Measurements from ENCODE around the gene BBX. TPM values are rescaled to one million over a fixed set of nuclear protein-coding genes. Genes with fewer than 3 reads are reported as not detected.

The BBX gene
- total RNA-seq, 5 donors from 2014 or later (not counting 1 experiment from before 2014, with no cell fraction given): 67.7 to 89.8 (median 82.0) TPM

- CTCF ChIA-PET: no interaction called here
- peaks cover 50 to 65% (median 57%) of the 10 kb centered on the region in 3 donors for H3K4me1 Mint-ChIP-seq
These were observed 81.5 kb downstream of the BBX start for GRCh38 chr3:107604057-107604822.

DNA sequence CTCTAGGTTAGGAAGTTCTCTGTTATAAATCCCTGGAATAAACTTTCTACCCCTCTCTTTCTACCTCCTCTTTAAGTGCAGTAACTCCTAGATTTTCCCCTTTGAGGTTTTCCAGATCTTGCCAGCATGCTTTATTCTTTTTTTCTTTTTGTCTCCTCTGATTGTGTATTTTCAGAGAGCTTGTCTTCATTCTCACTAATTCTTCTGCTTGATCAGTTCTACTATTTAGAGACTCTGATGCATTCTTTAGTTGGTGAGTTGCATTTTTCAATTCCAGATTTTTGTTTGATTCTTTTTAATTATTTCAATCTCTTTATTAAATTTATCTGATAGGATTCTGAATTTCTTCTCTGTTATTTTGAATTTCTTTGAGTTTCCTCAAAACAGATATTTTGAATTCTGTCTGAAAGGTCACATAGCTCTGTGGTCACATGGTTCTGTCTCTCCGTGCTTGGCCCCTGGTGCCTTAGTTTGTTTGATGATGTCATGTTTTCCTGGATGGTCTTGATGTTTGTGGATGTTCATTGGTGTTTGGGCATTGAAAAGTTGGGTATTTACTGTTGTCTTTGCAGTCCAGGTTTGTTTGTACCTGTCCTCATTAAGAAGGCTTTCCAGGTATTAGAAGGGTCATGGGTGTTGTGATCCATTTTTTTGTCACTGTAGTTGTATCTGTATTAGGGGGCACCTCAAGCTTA is 89.2 kb downstream of the BBX start:
- H3K4me1 Mint-ChIP-seq: peaks cover 35 to 58% (median 38%) of the 10 kb centered on the region in 3 donors
- no peak overlapping the region for H3K4me3 Mint-ChIP-seq
- H3K4me1 ChIP-seq (ENCODE audit: control insufficient read depth in 1 of 2, extremely low read depth in 1 of 2, insufficient read depth in 2 of 2, low read length in 2 of 2): no peaks in the 10 kb centered on the region
- ATAC-seq (replicated peaks in 1 of 4): no peak
- H3K9me3 Mint-ChIP-seq: peaks cover 17 to 51% (median 25%) of the 10 kb centered on the region in 3 donors
- H3K36me3 Mint-ChIP-seq: peaks cover 51% of the 10 kb centered on the region
- WGBS (ENCODE audit: insufficient coverage): 70% methylated on average over 1 of the region's 1 CpG
- H3K27ac Mint-ChIP-seq: no peak overlapping the region
- H3K9me3 ChIP-seq: peaks cover 5% of the 10 kb centered on the region
- H3K27me3 Mint-ChIP-seq: no peaks in the 10 kb centered on the region
- ChIA-PET POLR2A (no interaction called here), CTCF (no interaction called here)
- no peak overlapping the region for H3K4me3 ChIP-seq (ENCODE audit: control insufficient read depth in 1 of 2, extremely low read depth in 1 of 2, low read length in 1 of 2)
- no peaks in the 10 kb centered on the region for H3K27me3 ChIP-seq (replicated peaks in 1 of 2; ENCODE audit: control insufficient read depth in 2 of 2, extremely low read depth in 1 of 2, insufficient read depth in 2 of 2, low read length in 1 of 2)
- DNase-seq: no peak
- H3K36me3 ChIP-seq (ENCODE audit: control insufficient read depth in 2 of 2, extremely low read depth in 1 of 2, insufficient read depth in 1 of 2, low read length in 1 of 2): peaks cover 0 to 6% of the 10 kb centered on the region in 2 donors
- H3K27ac ChIP-seq (ENCODE audit: low read length): no peak overlapping the region

More at GRCh38 chr3:107604057-107604822, 81.5 kb downstream of the BBX start:
- no peaks in the 10 kb centered on the region for H3K27me3 ChIP-seq (replicated peaks in 1 of 2; ENCODE audit: control insufficient read depth in 2 of 2, extremely low read depth in 1 of 2, insufficient read depth in 2 of 2, low read length in 1 of 2)
- no peak for ATAC-seq (replicated peaks in 1 of 4)
- peaks cover 6 to 11% of the 10 kb centered on the region in 2 experiments for H3K4me1 ChIP-seq (ENCODE audit: control insufficient read depth in 1 of 2, extremely low read depth in 1 of 2, insufficient read depth in 2 of 2, low read length in 2 of 2)
- H3K9me3 Mint-ChIP-seq: peaks cover 0 to 20% (median 13%) of the 10 kb centered on the region in 3 donors
- H3K4me3 Mint-ChIP-seq: no peak overlapping the region
- H3K27me3 Mint-ChIP-seq: no peaks in the 10 kb centered on the region
- H3K9me3 ChIP-seq: peaks cover 2% of the 10 kb centered on the region
- H3K27ac ChIP-seq (ENCODE audit: low read length): no peak overlapping the region
- H3K27ac Mint-ChIP-seq: no peak overlapping the region
- DNase-seq: no peak
- POLR2A ChIA-PET: no interaction called here
- no peaks in the 10 kb centered on the region for H3K36me3 ChIP-seq (ENCODE audit: control insufficient read depth in 2 of 2, extremely low read depth in 1 of 2, insufficient read depth in 1 of 2, low read length in 1 of 2)
- WGBS (ENCODE audit: insufficient coverage): 100% methylated on average over 4 of the region's 7 CpGs
- H3K36me3 Mint-ChIP-seq: peaks cover 40% of the 10 kb centered on the region
- no peak overlapping the region for H3K4me3 ChIP-seq (ENCODE audit: control insufficient read depth in 1 of 2, extremely low read depth in 1 of 2, low read length in 1 of 2)

- ChIA-PET POLR2A (no interaction called here), CTCF (interaction anchor here in 1 of 2 donors (1.0 kb wide), 1 partner anchor 14 kb away, joined by 9 read pairs; no protein-coding TSS in a partner anchor)
- H3K27ac ChIP-seq (ENCODE audit: low read length): no peak overlapping the region
- no peaks in the 10 kb centered on the region for H3K27me3 Mint-ChIP-seq
- H3K9me3 Mint-ChIP-seq: peaks cover 17 to 47% (median 25%) of the 10 kb centered on the region in 3 donors
- H3K27ac Mint-ChIP-seq: no peak overlapping the region
- H3K9me3 ChIP-seq: peaks cover 5% of the 10 kb centered on the region
- peaks cover 0 to 6% of the 10 kb centered on the region in 2 donors for H3K36me3 ChIP-seq (ENCODE audit: control insufficient read depth in 2 of 2, extremely low read depth in 1 of 2, insufficient read depth in 1 of 2, low read length in 1 of 2)
- H3K4me3 ChIP-seq (ENCODE audit: control insufficient read depth in 1 of 2, extremely low read depth in 1 of 2, low read length in 1 of 2): no peak overlapping the region
- H3K4me1 Mint-ChIP-seq: peaks cover 40 to 62% (median 43%) of the 10 kb centered on the region in 3 donors
- H3K36me3 Mint-ChIP-seq: peaks cover 44% of the 10 kb centered on the region
- ATAC-seq (replicated peaks in 1 of 4) (no peak), DNase-seq (no peak)
- whole genome bisulfite sequencing (ENCODE audit: insufficient coverage): 95% methylated on average over 2 of the region's 2 CpGs
- H3K27me3 ChIP-seq (replicated peaks in 1 of 2; ENCODE audit: control insufficient read depth in 2 of 2, extremely low read depth in 1 of 2, insufficient read depth in 2 of 2, low read length in 1 of 2): no peaks in the 10 kb centered on the region
- no peaks in the 10 kb centered on the region for H3K4me1 ChIP-seq (ENCODE audit: control insufficient read depth in 1 of 2, extremely low read depth in 1 of 2, insufficient read depth in 2 of 2, low read length in 2 of 2)
- H3K4me3 Mint-ChIP-seq: no peak overlapping the region
These were observed 89.9 kb downstream of the BBX start for GRCh38 chr3:107612664-107613084.

DNA sequence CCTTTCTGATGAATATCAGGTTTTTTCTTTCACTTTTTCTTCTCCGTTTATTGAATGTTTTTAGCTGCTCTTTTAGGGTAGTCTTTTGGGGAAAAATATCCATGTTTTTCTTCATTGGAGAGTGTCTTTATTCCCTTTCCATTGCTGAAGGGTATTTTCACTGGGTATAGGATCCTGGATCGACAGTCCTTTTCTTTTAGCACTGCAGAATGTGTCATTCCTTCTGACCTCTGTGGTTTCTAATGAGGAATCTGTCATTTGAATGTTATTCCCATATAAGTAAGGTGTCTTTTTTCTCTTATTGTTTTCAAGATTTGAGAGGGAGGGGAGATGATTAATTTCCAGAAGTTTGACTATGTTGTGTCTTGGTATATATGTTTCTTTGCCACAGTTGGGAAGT is 96.8 kb downstream of the BBX start:
- Mint-ChIP-seq H3K9me3 (no peaks in the 10 kb centered on the region), H3K36me3 (peaks cover 5% of the 10 kb centered on the region), H3K4me1 (peaks cover 72 to 78% (median 72%) of the 10 kb centered on the region in 3 donors), H3K27me3 (no peaks in the 10 kb centered on the region), H3K27ac (no peak overlapping the region), H3K4me3 (no peak overlapping the region)
- Histone ChIP-seq H3K4me1 (ENCODE audit: control insufficient read depth in 1 of 2, extremely low read depth in 1 of 2, insufficient read depth in 2 of 2, low read length in 2 of 2) (peaks cover 4% of the 10 kb centered on the region in 2 experiments), H3K9me3 (no peaks in the 10 kb centered on the region), H3K27ac (ENCODE audit: low read length) (no peak overlapping the region), H3K4me3 (ENCODE audit: control insufficient read depth in 1 of 2, extremely low read depth in 1 of 2, low read length in 1 of 2) (no peak overlapping the region), H3K27me3 (replicated peaks in 1 of 2; ENCODE audit: control insufficient read depth in 2 of 2, extremely low read depth in 1 of 2, insufficient read depth in 2 of 2, low read length in 1 of 2) (no peaks in the 10 kb centered on the region), H3K36me3 (ENCODE audit: control insufficient read depth in 2 of 2, extremely low read depth in 1 of 2, insufficient read depth in 1 of 2, low read length in 1 of 2) (no peaks in the 10 kb centered on the region)
- ChIA-PET CTCF (no interaction called here), POLR2A (interaction anchor here in 1 of 2 donors (0.6 kb wide), 1 partner anchor 359 kb away, joined by 3 read pairs; no protein-coding TSS in a partner anchor)
- no peak for ATAC-seq (replicated peaks in 1 of 4)
- DNase-seq: no peak
- WGBS (ENCODE audit: insufficient coverage): no CpG with 5 or more reads among the region's 2 CpGs

DNA sequence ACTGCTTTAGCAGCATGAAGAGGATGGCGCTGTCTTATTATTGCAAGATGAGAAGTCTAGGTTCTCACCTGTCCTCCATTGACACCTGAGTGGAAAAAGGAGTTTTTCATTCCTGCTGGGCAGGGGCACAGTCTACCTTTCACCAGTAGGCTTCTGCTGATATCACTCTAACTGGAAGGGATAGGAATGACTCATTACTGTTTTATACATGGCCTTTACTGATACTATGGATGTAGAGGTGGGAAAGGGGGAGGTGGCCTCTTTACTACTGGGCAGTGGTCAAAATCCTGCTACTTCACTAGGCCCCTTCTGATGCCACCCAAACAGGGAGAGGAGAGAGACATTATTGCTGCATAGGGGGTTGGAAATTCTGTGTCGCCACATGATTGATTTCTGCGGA is 97.8 kb downstream of the BBX start:
- peaks cover 5% of the 10 kb centered on the region for H3K36me3 Mint-ChIP-seq
- H3K4me3 ChIP-seq (ENCODE audit: control insufficient read depth in 1 of 2, extremely low read depth in 1 of 2, low read length in 1 of 2): no peak overlapping the region
- H3K4me3 Mint-ChIP-seq: no peak overlapping the region
- no peak for ATAC-seq (replicated peaks in 1 of 4)
- no peak for DNase-seq
- H3K27me3 Mint-ChIP-seq: no peaks in the 10 kb centered on the region
- no peak overlapping the region for H3K27ac ChIP-seq (ENCODE audit: low read length)
- no peaks in the 10 kb centered on the region for H3K27me3 ChIP-seq (replicated peaks in 1 of 2; ENCODE audit: control insufficient read depth in 2 of 2, extremely low read depth in 1 of 2, insufficient read depth in 2 of 2, low read length in 1 of 2)
- H3K9me3 Mint-ChIP-seq: no peaks in the 10 kb centered on the region
- POLR2A ChIA-PET: no interaction called here
- no peaks in the 10 kb centered on the region for H3K9me3 ChIP-seq
- 100% methylated on average over 1 of the region's 3 CpGs for WGBS (ENCODE audit: insufficient coverage)
- H3K4me1 Mint-ChIP-seq: peaks cover 62 to 71% (median 65%) of the 10 kb centered on the region in 3 donors
- H3K27ac Mint-ChIP-seq: no peak overlapping the region
- H3K36me3 ChIP-seq (ENCODE audit: control insufficient read depth in 2 of 2, extremely low read depth in 1 of 2, insufficient read depth in 1 of 2, low read length in 1 of 2): no peaks in the 10 kb centered on the region
- H3K4me1 ChIP-seq (ENCODE audit: control insufficient read depth in 1 of 2, extremely low read depth in 1 of 2, insufficient read depth in 2 of 2, low read length in 2 of 2): peaks cover 4% of the 10 kb centered on the region in 2 experiments
- CTCF ChIA-PET: no interaction called here

- Mint-ChIP-seq H3K9me3 (no peaks in the 10 kb centered on the region), H3K27me3 (no peaks in the 10 kb centered on the region), H3K4me3 (no peak overlapping the region), H3K27ac (no peak overlapping the region), H3K36me3 (peaks cover 9% of the 10 kb centered on the region), H3K4me1 (peaks cover 58 to 66% (median 62%) of the 10 kb centered on the region in 3 donors)
- H3K36me3 ChIP-seq (ENCODE audit: control insufficient read depth in 2 of 2, extremely low read depth in 1 of 2, insufficient read depth in 1 of 2, low read length in 1 of 2): no peaks in the 10 kb centered on the region
- peaks cover 4% of the 10 kb centered on the region in 2 experiments for H3K4me1 ChIP-seq (ENCODE audit: control insufficient read depth in 1 of 2, extremely low read depth in 1 of 2, insufficient read depth in 2 of 2, low read length in 2 of 2)
- DNase-seq: no peak
- H3K4me3 ChIP-seq (ENCODE audit: control insufficient read depth in 1 of 2, extremely low read depth in 1 of 2, low read length in 1 of 2): no peak overlapping the region
- 89% methylated on average over 1 of the region's 3 CpGs for whole genome bisulfite sequencing (ENCODE audit: insufficient coverage)
- H3K9me3 ChIP-seq: no peaks in the 10 kb centered on the region
- ATAC-seq (replicated peaks in 1 of 4): no peak
- no peaks in the 10 kb centered on the region for H3K27me3 ChIP-seq (replicated peaks in 1 of 2; ENCODE audit: control insufficient read depth in 2 of 2, extremely low read depth in 1 of 2, insufficient read depth in 2 of 2, low read length in 1 of 2)
- POLR2A ChIA-PET: no interaction called here
- H3K27ac ChIP-seq (ENCODE audit: low read length): no peak overlapping the region
- CTCF ChIA-PET: no interaction called here
These were observed 98.7 kb downstream of the BBX start for GRCh38 chr3:107621465-107621864.

All from T-cell (primary cell).